HFFc6 (cell line): ENCODE measurements around the gene ERC2. TPM values are rescaled to one million over a fixed set of nuclear protein-coding genes. Genes with fewer than 3 reads are reported as not detected.

Source experiments
- DNase-seq: peaks from one replicate; pipeline ENCODE4 v3.0.0-alpha.2; 2018
- H3K27ac Mint-ChIP-seq: 2 replicates; pipeline ENCODE4 v1.8.0; 2020; ENCODE audit warnings: mild to moderate bottlenecking, mixed read lengths
- H3K27me3 Mint-ChIP-seq: 2 replicates; pipeline ENCODE4 v1.8.0; 2021; ENCODE audit warnings: mild to moderate bottlenecking, moderate library complexity, mixed read lengths; ENCODE audit not compliant: insufficient read depth
- H3K36me3 Mint-ChIP-seq: 2 replicates; pipeline ENCODE4 v1.8.0; 2021; ENCODE audit warnings: low read depth, mixed read lengths
- H3K4me1 Mint-ChIP-seq: 2 replicates; pipeline ENCODE4 v1.8.0; 2020; ENCODE audit warnings: low read depth, mixed read lengths
- H3K4me3 Mint-ChIP-seq: 2 replicates; pipeline ENCODE4 v1.8.0; 2020; ENCODE audit warnings: mild to moderate bottlenecking, moderate library complexity, mixed read lengths
- H3K9me3 Mint-ChIP-seq: 2 replicates; pipeline ENCODE4 v1.8.0; 2020; ENCODE audit warnings: mild to moderate bottlenecking, mixed read lengths
- CTCF ChIP-seq: fragments of 200-600 bp; sonication (generic); IDR thresholded peaks from 2 replicates; pipeline ENCODE4 v1.5.0; 2021; ENCODE audit warnings: antibody characterized with exemption, mild to moderate bottlenecking
- total RNA-seq, 6 experiments: library from RNA; stranded (reverse); fragmentation: NEBNext Ultra II Directional; extraction: Animal tissue kit (Norgen Biotek cat#: 25700); gene quantifications; 2 replicates in 1 of 6; 3 replicates in 5 of 6; pipeline ENCODE4 v1.2.3, GENCODE V29; 2021

The ERC2 gene
- total RNA-seq, 6 experiments from 2014 or later, result 0.11 TPM; not detected in 5

GRCh38 chr3:55742832-55743136 is 725.5 kb downstream of the ERC2 start:
- peaks cover 8% of the 10 kb centered on the region; the same call in 1 of the 2 replicates for H3K4me1 Mint-ChIP-seq

GRCh38 chr3:55742022-55742831 is 726.0 kb downstream of the ERC2 start:
- no peak for DNase-seq

More at GRCh38 chr3:55742832-55743136, 725.5 kb downstream of the ERC2 start:
- TF ChIP-seq CTCF, result no peak
- Mint-ChIP-seq H3K27me3 (no peaks in the 10 kb centered on the region; the same call in none of the 2 replicates), H3K27ac (no peak overlapping the region), H3K9me3 (no peaks in the 10 kb centered on the region), H3K4me3 (no peak overlapping the region), H3K36me3 (no peaks in the 10 kb centered on the region)
- DNase-seq, result no peak

GRCh38 chr3:55737186-55737585 is 731.1 kb downstream of the ERC2 start:
- Mint-ChIP-seq H3K4me1 (peaks cover 3% of the 10 kb centered on the region; the same call in 1 of the 2 replicates), H3K9me3 (no peaks in the 10 kb centered on the region), H3K27me3 (peaks cover 15% of the 10 kb centered on the region; the same call in 1 of the 2 replicates), H3K4me3 (no peak overlapping the region), H3K36me3 (no peaks in the 10 kb centered on the region), H3K27ac (no peak overlapping the region)
- no peak for DNase-seq
- no peak for TF ChIP-seq CTCF

More at GRCh38 chr3:55742022-55742831, 726.0 kb downstream of the ERC2 start:
- Mint-ChIP-seq H3K4me3 (no peak overlapping the region), H3K4me1 (peaks cover 8% of the 10 kb centered on the region; the same call in 1 of the 2 replicates), H3K27me3 (peaks cover 2% of the 10 kb centered on the region), H3K36me3 (no peaks in the 10 kb centered on the region), H3K9me3 (no peaks in the 10 kb centered on the region), H3K27ac (no peak overlapping the region)
- TF ChIP-seq CTCF, result no peak

- Mint-ChIP-seq H3K4me1 (no peaks in the 10 kb centered on the region; the same call in 1 of the 2 replicates), H3K4me3 (no peak overlapping the region), H3K36me3 (no peaks in the 10 kb centered on the region), H3K27ac (no peak overlapping the region), H3K9me3 (no peaks in the 10 kb centered on the region), H3K27me3 (peaks cover 15% of the 10 kb centered on the region; the same call in 1 of the 2 replicates)
- no peak for DNase-seq
- no peak for TF ChIP-seq CTCF
Measured at GRCh38 chr3:55735976-55736375, 732.3 kb downstream of the ERC2 start.

- H3K27me3 Mint-ChIP-seq, result peaks cover 15% of the 10 kb centered on the region; the same call in 1 of the 2 replicates
- no peak overlapping the region for H3K27ac Mint-ChIP-seq
- H3K4me1 Mint-ChIP-seq, result no peaks in the 10 kb centered on the region; the same call in 1 of the 2 replicates
- no peak overlapping the region for H3K4me3 Mint-ChIP-seq
- DNase-seq, result no peak
- no peak for TF ChIP-seq CTCF
- H3K36me3 Mint-ChIP-seq, result no peaks in the 10 kb centered on the region
- H3K9me3 Mint-ChIP-seq, result no peaks in the 10 kb centered on the region
Measured at GRCh38 chr3:55731741-55732140, 736.5 kb downstream of the ERC2 start.
